Endothelial cell of umbilical vein (primary cell): ENCODE measurements around the gene BCAP31. TPM values are rescaled to one million over a fixed set of nuclear protein-coding genes. Genes with fewer than 3 reads are reported as not detected.

Experiments used
- BruUV-seq: library from RNA; stranded (reverse); fragments of 400-500 nt; replicated peaks from 2 replicates; lab custom pipeline; 2021; lab: Mats Ljungman, UMichigan
- CTCF ChIA-PET: fragments of 300-600, 350-600 bp; sonication (Branson Sonifier 250); formaldehyde crosslinking; loops from one replicate; lab custom pipeline; 2021; ENCODE audit warnings: antibody characterized with exemption, inconsistent platforms; lab: Charles Lee
- POLR2A ChIA-PET: fragments of 300-600, 350-600 bp; sonication (Branson Sonifier 250); formaldehyde crosslinking; loops from one replicate; lab custom pipeline; 2021; ENCODE audit warnings: antibody characterized with exemption, inconsistent platforms; lab: Charles Lee
- DNase-seq: peaks from one replicate; pipeline ENCODE4 v3.0.0-alpha.2; 2011; ENCODE audit warnings: low read depth, low spot score
- FAIRE-seq: peaks from 2 replicates; lab custom pipeline; 2011; peaks lifted over from hg19 to GRCh38; lab: Jason Lieb, UNC
- H2AFZ ChIP-seq: 2 replicates; pipeline ENCODE4 v1.6.0; 2012; ENCODE audit warnings: low read depth, low read length, control low read depth, inconsistent platforms
- H3K27ac ChIP-seq: 2 replicates; pipeline ENCODE4 v1.5.1; 2011; ENCODE audit warnings: low read depth, mild to moderate bottlenecking, control low read depth, low read length, moderate library complexity; ENCODE audit not compliant: insufficient read depth
- H3K27me3 ChIP-seq, 2 experiments: 2 replicates each; pipeline versions ENCODE4 v1.6.0 to v1.6.1; 2011; ENCODE audit warnings: low read length in 2 of 2, mixed read lengths in 1 of 2; ENCODE audit not compliant: control insufficient read depth in 2 of 2, insufficient read depth in 2 of 2
- H3K36me3 ChIP-seq, 2 experiments: 2 replicates in 1 of 2; 3 replicates in 1 of 2; pipeline ENCODE4 v1.5.1; 2011; ENCODE audit warnings: low read length in 2 of 2, mild to moderate bottlenecking in 1 of 2, moderate library complexity in 1 of 2; ENCODE audit not compliant: control insufficient read depth in 2 of 2, insufficient read depth in 2 of 2; ENCODE audit errors: extremely low read depth in 1 of 2
- H3K4me1 ChIP-seq: 3 replicates; pipeline ENCODE4 v1.5.1; 2011; ENCODE audit warnings: mild to moderate bottlenecking, low read length; ENCODE audit not compliant: control insufficient read depth, insufficient read depth; ENCODE audit errors: extremely low read depth
- H3K4me2 ChIP-seq: 2 replicates; pipeline ENCODE4 v1.6.1; 2011; ENCODE audit warnings: low read length, control low read depth, mixed read lengths; ENCODE audit not compliant: insufficient read depth
- H3K4me3 ChIP-seq, 3 experiments: fragments of 200-600 bp in 1 of 3; sonication (generic), shearing (Covaris generic) in 1 of 3; replicated peaks in 1 of 3; 2 replicates each; pipeline ENCODE4 v1.5.1; 2011 to 2016; ENCODE audit warnings: control low read depth in 3 of 3, low read length in 3 of 3, mild to moderate bottlenecking in 2 of 3, inconsistent platforms in 1 of 3, low read depth in 1 of 3, moderate library complexity in 1 of 3; ENCODE audit not compliant: insufficient read depth in 1 of 3
- H3K79me2 ChIP-seq: 2 replicates; pipeline ENCODE4 v1.6.0; 2012; ENCODE audit warnings: low read length, inconsistent platforms; ENCODE audit not compliant: control insufficient read depth, insufficient read depth
- H3K9ac ChIP-seq: replicated peaks from 2 replicates; pipeline ENCODE3; 2011; ENCODE audit warnings: low read length, control low read depth; ENCODE audit not compliant: insufficient read depth; ENCODE audit errors: extremely low read depth
- H3K9me1 ChIP-seq: replicated peaks from 3 replicates; pipeline ENCODE4 v1.6.0; 2011; ENCODE audit warnings: mild to moderate bottlenecking, low read length; ENCODE audit not compliant: control insufficient read depth, insufficient read depth; ENCODE audit errors: extremely low read depth
- H3K9me3 ChIP-seq: replicated peaks from 2 replicates; pipeline ENCODE4 v1.5.1; 2012; ENCODE audit warnings: low read length, inconsistent platforms; ENCODE audit not compliant: control insufficient read depth, insufficient read depth
- H4K20me1 ChIP-seq: replicated peaks from 2 replicates; pipeline ENCODE3; 2011; ENCODE audit warnings: mild to moderate bottlenecking, low read length; ENCODE audit not compliant: control insufficient read depth, insufficient read depth; ENCODE audit errors: extremely low read depth
- EZH2 ChIP-seq: IDR thresholded peaks from 2 replicates; pipeline ENCODE4 v1.6.1; 2012; ENCODE audit warnings: borderline replicate concordance, low read depth, mild to moderate bottlenecking, moderate library complexity, low read length, inconsistent platforms; ENCODE audit not compliant: severe bottlenecking
- FOS ChIP-seq: IDR thresholded peaks from 2 replicates; pipeline ENCODE4 v1.6.1; 2011; ENCODE audit warnings: mild to moderate bottlenecking, low read length, moderate library complexity, borderline replicate concordance; ENCODE audit not compliant: insufficient read depth
- GATA2 ChIP-seq: IDR thresholded peaks from 2 replicates; pipeline ENCODE4 v1.7.0; 2011; ENCODE audit warnings: low read depth, mild to moderate bottlenecking, moderate library complexity, mixed read lengths, low read length; ENCODE audit not compliant: insufficient read length, insufficient read depth
- JUN ChIP-seq: IDR thresholded peaks from 2 replicates; pipeline ENCODE4 v1.6.1; 2011; ENCODE audit warnings: borderline replicate concordance, low read depth; ENCODE audit not compliant: insufficient read length, insufficient read depth
- MYC ChIP-seq: IDR thresholded peaks from one replicate; pipeline ENCODE4 v1.6.1; 2011; ENCODE audit warnings: mild to moderate bottlenecking, low read depth, low read length
- POLR2A ChIP-seq: IDR thresholded peaks from 2 replicates; pipeline ENCODE4 v1.6.1; 2012; ENCODE audit warnings: low read depth, mild to moderate bottlenecking, control low read depth, low read length
- POLR2AphosphoS5 ChIP-seq: IDR thresholded peaks from 2 replicates; pipeline ENCODE4 v1.6.1; 2012; ENCODE audit warnings: low read depth, mild to moderate bottlenecking, control low read depth, low read length, moderate library complexity; ENCODE audit not compliant: insufficient read depth
- dilution Hi-C: fragments of 300-500 bp; cut with MboI; formaldehyde crosslinking; loops from one replicate; pipeline ENCODE4 v1.15.0; 2019; ENCODE audit warnings: low sequenced_read_pairs; ENCODE audit not compliant: extremely low pct_ligation_motif_present
- intact Hi-C: fragments of 100-400 bp; cut with micrococcal nuclease; formaldehyde crosslinking; loops from one replicate; pipeline ENCODE4 v1.10.0; 2022
- polyA plus RNA-seq, 4 experiments: library from polyadenylated mRNA; depleted of rRNA in 3 of 4; stranded (reverse) in 3 of 4; unstranded in 1 of 4; fragments of >200 nt; gene quantifications; 2 replicates each; pipeline versions ENCODE4 v1.2.1 to v1.2.3, GENCODE V29; 2011 to 2012; ENCODE audit warnings: missing spikeins in 1 of 4
- total RNA-seq: library from RNA; stranded (reverse); gene quantifications from 2 replicates; pipeline ENCODE4 v1.2.3, GENCODE V29; 2021
- TF ChIP-seq, protein P1 (sequence below), 2 donors: IDR thresholded peaks; 1 replicate in 1 of 2; 2 replicates in 1 of 2; pipeline ENCODE4 v1.5.1; 2011; ENCODE audit warnings: low read length in 2 of 2, mild to moderate bottlenecking in 2 of 2, moderate library complexity in 2 of 2, control low read depth in 1 of 2, inconsistent platforms in 1 of 2, low read depth in 1 of 2; ENCODE audit not compliant: insufficient read depth in 1 of 2; ENCODE audit errors: extremely low read depth in 1 of 2
- TF ChIP-seq, protein P2 (sequence below): IDR thresholded peaks from 2 replicates; pipeline ENCODE4 v1.6.1; 2011; ENCODE audit not compliant: insufficient read depth, insufficient read length

The BCAP31 gene
- total and polyA plus RNA-seq, 2 donors (not counting 3 experiments of a cell fraction or from before 2014, with no cell fraction given) = 169 to 203 TPM

DNA sequence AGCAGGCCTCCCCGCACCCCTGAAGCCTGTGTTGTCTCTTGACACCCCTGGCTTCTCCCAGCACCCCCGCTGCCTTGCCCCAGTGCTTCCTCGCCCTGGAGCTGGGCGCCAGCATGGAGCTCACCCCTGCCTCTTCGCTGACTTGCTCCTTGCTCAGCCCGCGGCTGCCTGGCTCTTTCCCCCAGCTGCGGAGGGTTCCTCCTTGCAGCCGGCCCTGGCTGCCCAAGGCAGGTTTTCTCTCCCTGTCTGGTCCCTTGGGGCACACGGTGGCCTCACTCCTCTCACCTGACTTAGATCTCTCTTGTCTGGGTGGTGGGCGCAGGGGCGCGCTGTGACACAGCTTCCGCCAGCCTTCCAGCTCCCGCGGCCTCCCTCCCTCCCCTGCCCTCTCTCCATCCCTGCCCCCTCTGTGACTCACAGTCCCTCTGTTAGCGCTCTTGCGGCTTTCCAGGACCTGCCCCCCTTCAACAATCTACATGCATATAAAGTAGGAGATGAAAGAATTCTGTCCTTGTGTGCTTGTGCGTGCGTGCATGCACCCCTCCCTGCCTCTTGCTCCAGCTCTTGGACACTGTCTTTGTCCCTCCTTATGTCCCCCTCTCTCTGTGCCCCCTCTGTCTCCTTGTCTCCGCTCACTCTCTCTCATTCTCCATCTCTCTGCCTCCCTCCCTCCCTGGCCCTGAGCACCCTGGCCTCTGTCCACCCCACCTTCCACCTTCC is 42.1 kb upstream of the BCAP31 start:
- Histone ChIP-seq H3K9me1 (no peaks in the 10 kb centered on the region), H3K4me3 (peak overlapping the region in 2 of 3 experiments; percentile 2 to 38), H4K20me1 (no peaks in the 10 kb centered on the region), H3K27ac (peak overlapping the region; percentile 75), H3K9me3 (no peaks in the 10 kb centered on the region), H3K79me2 (no peaks in the 10 kb centered on the region), H3K36me3 (peaks cover 0 to 9% of the 10 kb centered on the region in 2 experiments), H3K4me2 (peak overlapping the region; percentile 53), H3K4me1 (peaks cover 20% of the 10 kb centered on the region), H3K9ac (peak overlapping the region; percentile 42), H2AFZ (peak overlapping the region; percentile 31), H3K27me3 (no peaks in the 10 kb centered on the region)
- TF ChIP-seq GATA2 = no peak
- TF ChIP-seq, protein P1, sequence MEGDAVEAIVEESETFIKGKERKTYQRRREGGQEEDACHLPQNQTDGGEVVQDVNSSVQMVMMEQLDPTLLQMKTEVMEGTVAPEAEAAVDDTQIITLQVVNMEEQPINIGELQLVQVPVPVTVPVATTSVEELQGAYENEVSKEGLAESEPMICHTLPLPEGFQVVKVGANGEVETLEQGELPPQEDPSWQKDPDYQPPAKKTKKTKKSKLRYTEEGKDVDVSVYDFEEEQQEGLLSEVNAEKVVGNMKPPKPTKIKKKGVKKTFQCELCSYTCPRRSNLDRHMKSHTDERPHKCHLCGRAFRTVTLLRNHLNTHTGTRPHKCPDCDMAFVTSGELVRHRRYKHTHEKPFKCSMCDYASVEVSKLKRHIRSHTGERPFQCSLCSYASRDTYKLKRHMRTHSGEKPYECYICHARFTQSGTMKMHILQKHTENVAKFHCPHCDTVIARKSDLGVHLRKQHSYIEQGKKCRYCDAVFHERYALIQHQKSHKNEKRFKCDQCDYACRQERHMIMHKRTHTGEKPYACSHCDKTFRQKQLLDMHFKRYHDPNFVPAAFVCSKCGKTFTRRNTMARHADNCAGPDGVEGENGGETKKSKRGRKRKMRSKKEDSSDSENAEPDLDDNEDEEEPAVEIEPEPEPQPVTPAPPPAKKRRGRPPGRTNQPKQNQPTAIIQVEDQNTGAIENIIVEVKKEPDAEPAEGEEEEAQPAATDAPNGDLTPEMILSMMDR (IDR thresholded peaks at IDR 0.05; ENCODE audit: extremely low read depth in 1 of 2, insufficient read depth in 1 of 2, low read depth in 1 of 2, low read length in 2 of 2) = no peak
- no peak for TF ChIP-seq POLR2A
- TF ChIP-seq MYC = no peak
- TF ChIP-seq JUN = no peak
- TF ChIP-seq, protein P2, sequence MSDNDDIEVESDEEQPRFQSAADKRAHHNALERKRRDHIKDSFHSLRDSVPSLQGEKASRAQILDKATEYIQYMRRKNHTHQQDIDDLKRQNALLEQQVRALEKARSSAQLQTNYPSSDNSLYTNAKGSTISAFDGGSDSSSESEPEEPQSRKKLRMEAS = no peak
- peak; percentile 56 for TF ChIP-seq FOS
- TF ChIP-seq POLR2AphosphoS5 = peak; percentile 28
- TF ChIP-seq EZH2 = no peak
- POLR2A ChIA-PET = interaction anchor here (0.8 kb wide), 1 partner anchor 160 kb away, joined by 3 read pairs; the partner anchor contains the start of gene ARHGAP4
- FAIRE-seq (peak; percentile 98), DNase-seq (peak; percentile 58)
- no TSS peak for BruUV-seq
- dilution Hi-C loops = no loop called here
- intact Hi-C loops = loop anchor here (10.0 kb wide), 1 partner anchor 279 kb away; no protein-coding TSS in a partner anchor
- CTCF ChIA-PET = interaction anchor here (0.8 to 4.6 kb wide), 2 partner anchors 14 to 183 kb away, joined by 3 to 68 read pairs; no protein-coding TSS in a partner anchor
